GM10266 (cell line): ENCODE measurements around the gene GBE1.

ENCODE experiments used
- DNase-seq: peaks from one replicate; pipeline ENCODE4 v3.0.0; 2012; ENCODE audit errors: extremely low spot score
- CTCF ChIP-seq: IDR thresholded peaks from 2 replicates; pipeline ENCODE4 v1.5.1; 2012; ENCODE audit warnings: mild to moderate bottlenecking, low read depth; ENCODE audit not compliant: control insufficient read depth, insufficient read depth; ENCODE audit errors: missing control alignments

Gene GBE1

DNA sequence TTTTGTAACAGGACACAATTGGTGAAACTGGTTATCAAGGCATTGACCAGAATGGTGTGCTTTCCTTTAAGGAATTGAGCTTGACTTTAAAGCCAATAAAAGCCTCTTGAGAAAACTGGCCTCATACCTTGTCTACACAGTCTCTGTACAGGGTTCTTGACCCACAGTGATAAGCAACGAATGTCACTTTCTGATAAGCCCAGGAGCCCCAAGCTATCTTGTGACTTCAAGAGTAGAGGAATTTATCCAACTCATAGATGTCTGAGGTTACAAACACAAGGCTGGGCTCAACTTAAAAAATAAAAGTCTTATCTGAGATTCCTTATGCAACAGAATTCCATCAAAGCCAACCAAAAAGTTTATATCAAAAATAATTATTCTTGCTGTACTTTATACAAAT, 212.1 kb downstream of the GBE1 start:
- TF ChIP-seq CTCF, result no peak
- DNase-seq, result no peak

DNA sequence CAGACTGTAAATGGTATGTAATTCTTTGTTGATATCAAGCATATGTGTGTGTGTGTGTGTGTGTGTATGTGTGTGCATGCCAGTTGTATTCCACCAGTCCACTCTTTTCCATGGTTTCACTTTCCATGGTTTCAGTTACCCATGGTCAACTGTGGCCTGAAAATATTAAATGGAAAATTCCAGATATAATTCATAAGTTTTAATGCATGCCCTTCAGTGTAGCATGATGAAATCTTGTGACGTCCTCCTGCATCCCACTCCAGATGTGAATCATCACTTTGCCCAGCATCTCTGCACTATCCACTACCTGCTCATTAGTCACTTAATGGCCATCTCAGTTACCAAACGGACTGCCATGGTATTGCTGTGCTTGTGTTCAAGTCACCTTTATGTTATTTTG, 215.9 kb downstream of the GBE1 start:
- DNase-seq, result no peak
- no peak for TF ChIP-seq CTCF

DNA sequence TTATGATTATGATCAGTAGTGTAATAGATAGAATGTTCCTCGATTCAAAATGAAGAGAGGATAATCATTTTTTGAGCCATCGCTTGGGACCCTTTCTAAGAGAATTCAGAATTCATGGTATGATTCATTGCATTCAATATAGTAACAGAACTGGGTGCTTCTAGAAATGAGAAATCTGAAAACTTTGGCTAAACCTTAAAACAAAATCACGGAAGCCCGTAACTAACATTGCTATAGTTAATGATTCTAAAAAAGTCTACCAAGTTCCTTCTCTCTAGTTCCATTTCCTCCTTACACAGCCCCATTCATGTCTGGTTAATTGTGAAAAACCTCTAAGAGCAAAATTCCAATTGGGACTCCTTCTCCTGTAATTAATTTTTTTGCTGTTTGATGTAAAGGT, 217.1 kb downstream of the GBE1 start:
- no peak for DNase-seq
- TF ChIP-seq CTCF, result no peak

- no peak for DNase-seq
Measured at GRCh38 chr3:81540787-81541186, 220.7 kb downstream of the GBE1 start.

DNA sequence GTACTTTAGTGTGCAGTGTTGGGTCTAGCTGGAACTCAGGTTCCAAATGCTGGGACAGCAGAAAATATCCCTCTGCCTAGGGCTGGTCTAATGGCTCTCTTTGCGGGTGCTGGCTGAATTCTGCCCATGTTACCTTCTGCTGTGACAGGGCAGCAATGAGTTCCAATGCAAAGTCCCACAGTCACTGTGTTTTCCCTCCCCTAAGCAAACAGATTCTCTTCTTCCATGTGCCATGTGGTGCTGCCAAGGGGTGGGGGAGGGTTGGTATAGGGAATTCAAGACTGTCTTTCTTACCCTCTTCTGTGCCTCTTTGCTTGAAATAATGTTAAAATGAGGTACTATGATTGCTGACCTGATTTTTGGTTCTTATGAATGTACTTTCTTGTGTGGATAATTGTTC, 229.6 kb downstream of the GBE1 start:
- no peak for TF ChIP-seq CTCF
- DNase-seq, result no peak

More at GRCh38 chr3:81540787-81541186, 220.7 kb downstream of the GBE1 start:
- no peak for TF ChIP-seq CTCF

- TF ChIP-seq CTCF, result no peak
- DNase-seq, result no peak
Measured at GRCh38 chr3:81531263-81531662, 230.2 kb downstream of the GBE1 start.

GRCh38 chr3:81530180-81530939, 231.1 kb downstream of the GBE1 start:
- DNase-seq, result no peak
- no peak for TF ChIP-seq CTCF
